OCI-LY7 (cell line): ENCODE results near the gene KAT6B. TPM values are rescaled to one million over a fixed set of nuclear protein-coding genes. Genes with fewer than 3 reads are reported as not detected.

Experiments used
- BruUV-seq: library from RNA; stranded (reverse); fragments of 400-500 nt; replicated peaks from 2 replicates; lab custom pipeline; 2021; lab: Mats Ljungman, UMichigan
- CTCF ChIA-PET: fragments of 300-600 bp; sonication (Branson Sonifier 250); formaldehyde crosslinking; loops from one replicate; lab custom pipeline; 2022; ENCODE audit warnings: antibody characterized with exemption; ENCODE audit not compliant: unreplicated experiment; lab: Charles Lee
- POLR2A ChIA-PET: fragments of 300-600 bp; sonication (Branson Sonifier 250); formaldehyde crosslinking; loops from one replicate; lab custom pipeline; 2022; ENCODE audit warnings: antibody characterized with exemption; lab: Charles Lee
- DNase-seq: peaks from one replicate; pipeline ENCODE4 v3.0.0-alpha.2; 2015; ENCODE audit warnings: low spot score
- H2AFZ ChIP-seq: fragments of 200-600 bp; sonication (generic), shearing (Covaris generic); 2 replicates; pipeline ENCODE4 v1.6.1; 2014; ENCODE audit warnings: mild to moderate bottlenecking, antibody characterized with exemption, low read length, moderate library complexity
- H3K27ac ChIP-seq: fragments of 200-600 bp; sonication (generic); 2 replicates; pipeline ENCODE4 v1.5.1; 2014; ENCODE audit warnings: mixed run types, low read depth, mild to moderate bottlenecking, moderate library complexity, low read length, inconsistent platforms; ENCODE audit not compliant: poor library complexity, severe bottlenecking
- H3K36me3 ChIP-seq: fragments of 200-600 bp; sonication (generic); 2 replicates; pipeline ENCODE4 v1.6.1; 2014; ENCODE audit warnings: mild to moderate bottlenecking, antibody characterized with exemption, low read length, moderate library complexity, mixed read lengths; ENCODE audit not compliant: insufficient read depth
- H3K4me1 ChIP-seq: fragments of 200-600 bp; sonication (generic); 2 replicates; pipeline ENCODE4 v1.5.1; 2014; ENCODE audit warnings: mild to moderate bottlenecking, low read length; ENCODE audit not compliant: insufficient read depth, poor library complexity, severe bottlenecking
- H3K4me2 ChIP-seq: fragments of 200-600 bp; sonication (generic); 2 replicates; pipeline ENCODE4 v1.6.1; 2014; ENCODE audit warnings: mild to moderate bottlenecking, low read length
- H3K4me3 ChIP-seq: fragments of 200-600 bp; sonication (generic); 2 replicates; pipeline ENCODE4 v1.5.1; 2014; ENCODE audit warnings: mild to moderate bottlenecking, low read depth, low read length; ENCODE audit not compliant: poor library complexity, severe bottlenecking
- H3K79me2 ChIP-seq: fragments of 200-600 bp; sonication (generic); 2 replicates; pipeline ENCODE4 v1.6.1; 2016; ENCODE audit warnings: low read depth, mild to moderate bottlenecking, low read length, moderate library complexity, mixed read lengths; ENCODE audit not compliant: insufficient read depth
- H3K9me2 ChIP-seq: fragments of 200-600 bp; sonication (generic); 2 replicates; pipeline ENCODE4 v1.6.1; 2016; ENCODE audit warnings: mild to moderate bottlenecking, low read length, mixed read lengths; ENCODE audit not compliant: insufficient read depth
- H3K9me3 ChIP-seq: fragments of 200-600 bp; sonication (generic); 2 replicates; pipeline ENCODE4 v1.6.1; 2014; ENCODE audit warnings: mild to moderate bottlenecking, mixed run types, low read length, mixed read lengths
- H4K20me1 ChIP-seq: fragments of 200-600 bp; sonication (generic); 2 replicates; pipeline ENCODE4 v1.6.1; 2014; ENCODE audit warnings: mild to moderate bottlenecking, antibody characterized with exemption, low read length, moderate library complexity, mixed read lengths; ENCODE audit not compliant: insufficient read depth
- CTCF ChIP-seq: fragments of 200-600 bp; sonication (generic); conservative IDR thresholded peaks from 2 replicates; pipeline ENCODE4 v1.5.1; 2014; ENCODE audit warnings: mild to moderate bottlenecking, antibody characterized with exemption, low read length, moderate library complexity, mixed read lengths
- EZH2phosphoT487 ChIP-seq: fragments of 200-600 bp; sonication (generic); IDR thresholded peaks from 2 replicates; pipeline ENCODE4 v1.6.1; 2018; ENCODE audit warnings: low read depth, borderline replicate concordance, mild to moderate bottlenecking, mixed run types, antibody characterized with exemption, low read length, moderate library complexity, mixed read lengths
- intact Hi-C: fragments of 100-400 bp; cut with micrococcal nuclease; formaldehyde crosslinking; loops from one replicate; pipeline ENCODE4 v1.10.0; 2022; ENCODE audit not compliant: unreplicated experiment
- total RNA-seq, 2 experiments: library from RNA; depleted of rRNA in 1 of 2; stranded (reverse); fragments of >200 nt in 1 of 2; shearing (Covaris generic) in 1 of 2; gene quantifications; 2 replicates each; pipeline ENCODE4 v1.2.3, GENCODE V29; 2014 to 2022

The KAT6B gene
- total RNA-seq, 2 experiments from 2014 or later = 20.8 to 40.8 TPM

- ChIA-PET CTCF (no interaction called here), POLR2A (interaction anchor here (1.0 to 1.6 kb wide), 2 partner anchors 8 to 42 kb away, joined by 3 to 5 read pairs; no protein-coding TSS in a partner anchor)
- H3K4me1 ChIP-seq = no peaks in the 10 kb centered on the region
- no peaks in the 10 kb centered on the region for H3K9me3 ChIP-seq
- H3K4me3 ChIP-seq = no peak overlapping the region
- H2AFZ ChIP-seq = no peak overlapping the region
- H3K4me2 ChIP-seq = no peak overlapping the region
- H3K27ac ChIP-seq = no peak overlapping the region
- no peaks in the 10 kb centered on the region for H3K79me2 ChIP-seq
- H3K9me2 ChIP-seq = 0 out of 2 replicates have a peak, but pooled peaks cover 2% of the 10 kb centered on the region
- intact Hi-C loops = no loop called here
- no peaks in the 10 kb centered on the region for H3K36me3 ChIP-seq
- H4K20me1 ChIP-seq = no peaks in the 10 kb centered on the region; the same call in 1 of the 2 replicates
- no TSS peak for BruUV-seq
- no peak for TF ChIP-seq EZH2phosphoT487
- no peak for TF ChIP-seq CTCF
- no peak for DNase-seq
Measured at GRCh38 chr10:74929197-74929596, 102.8 kb downstream of the KAT6B start.

GRCh38 chr10:74930965-74931364 lies 104.6 kb downstream of the KAT6B start:
- ChIA-PET POLR2A (interaction anchor here (0.5 to 1.6 kb wide), 3 partner anchors 10 to 167 kb away, joined by 3 read pairs; no protein-coding TSS in a partner anchor), CTCF (interaction anchor here (0.6 kb wide), 1 partner anchor 192 kb away, joined by 3 read pairs; no protein-coding TSS in a partner anchor)
- Histone ChIP-seq H3K36me3 (no peaks in the 10 kb centered on the region), H4K20me1 (no peaks in the 10 kb centered on the region; the same call in 1 of the 2 replicates), H3K4me3 (no peak overlapping the region), H3K4me1 (no peaks in the 10 kb centered on the region), H3K79me2 (no peaks in the 10 kb centered on the region), H3K27ac (no peak overlapping the region), H3K9me3 (no peaks in the 10 kb centered on the region), H3K4me2 (no peak overlapping the region), H3K9me2 (no peaks in the 10 kb centered on the region), H2AFZ (no peak overlapping the region)
- TF ChIP-seq EZH2phosphoT487 (no peak), CTCF (no peak)
- DNase-seq = no peak
- BruUV-seq = no TSS peak
- intact Hi-C loops = no loop called here

GRCh38 chr10:74932648-74933047 lies 106.2 kb downstream of the KAT6B start:
- no TSS peak for BruUV-seq
- no peak overlapping the region for H3K4me3 ChIP-seq
- no peak for DNase-seq
- POLR2A ChIA-PET = interaction anchor here (0.5 to 1.0 kb wide), 4 partner anchors 10 to 880 kb away, joined by 3 to 4 read pairs (median 3); no protein-coding TSS in a partner anchor
- peaks cover 11% of the 10 kb centered on the region; the same call in 1 of the 2 replicates for H4K20me1 ChIP-seq
- H3K36me3 ChIP-seq = no peaks in the 10 kb centered on the region
- TF ChIP-seq CTCF (no peak), EZH2phosphoT487 (no peak)
- H3K4me1 ChIP-seq = no peaks in the 10 kb centered on the region
- no peak overlapping the region for H3K4me2 ChIP-seq
- no peaks in the 10 kb centered on the region for H3K9me2 ChIP-seq
- H3K27ac ChIP-seq = no peak overlapping the region
- no peak overlapping the region for H2AFZ ChIP-seq
- CTCF ChIA-PET = no interaction called here
- no peaks in the 10 kb centered on the region for H3K79me2 ChIP-seq
- intact Hi-C loops = no loop called here
- H3K9me3 ChIP-seq = no peaks in the 10 kb centered on the region
